GM18517 (cell line): ENCODE data around the gene MBP.

Experiments used
- ATAC-seq: cut with Tn5 transposase; IDR thresholded peaks from one replicate; pipeline ENCODE4 v1.9.1; 2021; ENCODE audit warnings: mild to moderate bottlenecking, moderate library complexity; ENCODE audit not compliant: unreplicated experiment

Gene MBP

GRCh38 chr18:77134611-77135010 lies 2.0 kb upstream of the MBP start:
- no peak for ATAC-seq

- ATAC-seq = no peak
Observed at GRCh38 chr18:77133835-77134496, 1.4 kb upstream of the MBP start.

GRCh38 chr18:77133051-77133834 lies 660 bp upstream of the MBP start:
- ATAC-seq = no peak

GRCh38 chr18:77131652-77132368 lies 773 bp downstream of the MBP start:
- peak; percentile 38 for ATAC-seq

GRCh38 chr18:77131100-77131651 lies 1.4 kb downstream of the MBP start:
- ATAC-seq = no peak

GRCh38 chr18:77130229-77131099 lies 2.1 kb downstream of the MBP start:
- no peak for ATAC-seq

- ATAC-seq = no peak
Observed at GRCh38 chr18:77129150-77129551, 3.4 kb downstream of the MBP start.

- ATAC-seq = peak; percentile 31
Observed at GRCh38 chr18:77127769-77128671, 4.6 kb downstream of the MBP start.

GRCh38 chr18:77124452-77124922 lies 8.1 kb downstream of the MBP start:
- ATAC-seq = peak; percentile 60

GRCh38 chr18:77123320-77124231 lies 9.0 kb downstream of the MBP start:
- no peak for ATAC-seq

- no peak for ATAC-seq
Observed at GRCh38 chr18:77121523-77121922, 11.1 kb downstream of the MBP start.

- no peak for ATAC-seq
Observed at GRCh38 chr18:77119851-77120491, 12.6 kb downstream of the MBP start.

- no peak for ATAC-seq
Observed at GRCh38 chr18:77119101-77119850, 13.3 kb downstream of the MBP start.

- no peak for ATAC-seq
Observed at GRCh38 chr18:77118256-77119090, 14.1 kb downstream of the MBP start.

- no peak for ATAC-seq
Observed at GRCh38 chr18:77116201-77117080, 16.1 kb downstream of the MBP start.
